HepG2 (cell line): ENCODE results near the gene DCP2. TPM values are rescaled to one million over a fixed set of nuclear protein-coding genes. Genes with fewer than 3 reads are reported as not detected.

Source experiments
- CBX5 ChIP-seq: sonication (generic); formaldehyde crosslinking; IDR thresholded peaks from 2 replicates; pipeline ENCODE4 v1.4.0; 2020; ENCODE audit warnings: missing genetic modification reagents, borderline replicate concordance
- EED ChIP-seq: sonication (generic); formaldehyde crosslinking; IDR thresholded peaks from 2 replicates; pipeline ENCODE4 v1.5.0; 2020; ENCODE audit warnings: mild to moderate bottlenecking, missing genetic modification reagents
- GATAD2A ChIP-seq: IDR thresholded peaks from 2 replicates; pipeline ENCODE4 v1.6.1; 2016
- HINFP ChIP-seq: sonication (generic); formaldehyde crosslinking; IDR thresholded peaks from 2 replicates; pipeline ENCODE4 v1.4.0; 2020; ENCODE audit warnings: low read depth, mild to moderate bottlenecking, missing genetic modification reagents
- HNF4A ChIP-seq: sonication (generic); formaldehyde crosslinking; IDR thresholded peaks from 2 replicates; pipeline ENCODE4 v1.4.0; 2020; ENCODE audit warnings: missing genetic modification reagents
- MED1 ChIP-seq: sonication (generic); formaldehyde crosslinking; IDR thresholded peaks from 2 replicates; pipeline ENCODE4 v1.4.0; 2020; ENCODE audit warnings: missing genetic modification reagents
- NFYC ChIP-seq: IDR thresholded peaks from 2 replicates; pipeline ENCODE4 v1.6.1; 2016; ENCODE audit warnings: missing genetic modification reagents, missing compliant biosample characterization
- NKX3-1 ChIP-seq: sonication (generic); formaldehyde crosslinking; IDR thresholded peaks from 2 replicates; pipeline ENCODE4 v1.5.0; 2020; ENCODE audit warnings: missing genetic modification reagents
- NR2F2 ChIP-seq: IDR thresholded peaks from 2 replicates; pipeline ENCODE4 v1.6.1; 2012; ENCODE audit warnings: low read depth, inconsistent platforms, borderline replicate concordance
- PBX2 ChIP-seq: IDR thresholded peaks from 2 replicates; pipeline ENCODE4 v1.6.1; 2016; ENCODE audit warnings: control low read depth
- PCBP2 ChIP-seq: fragments of 200-400 bp; formaldehyde crosslinking; optimal IDR thresholded peaks from 2 replicates; pipeline ENCODE3; 2018; ENCODE audit warnings: low read length, low read depth; ENCODE audit not compliant: poor library complexity, severe bottlenecking
- POLR2G ChIP-seq: fragments of 200-400 bp; formaldehyde crosslinking; IDR thresholded peaks from 2 replicates; pipeline ENCODE4 v1.6.1; 2018; ENCODE audit warnings: mild to moderate bottlenecking, low read depth, low read length, moderate library complexity
- RARA ChIP-seq: IDR thresholded peaks from 2 replicates; pipeline ENCODE4 v1.6.1; 2016; ENCODE audit warnings: missing genetic modification reagents, missing compliant biosample characterization
- RELA ChIP-seq: sonication (generic); formaldehyde crosslinking; IDR thresholded peaks from 2 replicates; pipeline ENCODE4 v1.4.0; 2020; ENCODE audit warnings: missing genetic modification reagents
- REXO4 ChIP-seq: sonication (generic); formaldehyde crosslinking; IDR thresholded peaks from 2 replicates; pipeline ENCODE4 v1.8.0; 2022; ENCODE audit warnings: missing genetic modification reagents, mild to moderate bottlenecking, borderline replicate concordance
- SP4 ChIP-seq: sonication (generic); formaldehyde crosslinking; IDR thresholded peaks from 2 replicates; pipeline ENCODE4 v1.8.1; 2023; ENCODE audit warnings: mild to moderate bottlenecking, missing genetic modification reagents
- SRY ChIP-seq: sonication (generic); formaldehyde crosslinking; IDR thresholded peaks from 2 replicates; pipeline ENCODE4 v1.8.0; 2022; ENCODE audit warnings: mild to moderate bottlenecking, missing genetic modification reagents
- SUZ12 ChIP-seq: fragments of 150-350 bp; IDR thresholded peaks from 2 replicates; pipeline ENCODE4 v1.6.1; 2014; ENCODE audit warnings: low read depth, low read length
- WIZ ChIP-seq: sonication (generic); formaldehyde crosslinking; IDR thresholded peaks from 2 replicates; pipeline ENCODE4 v1.5.1; 2020; ENCODE audit warnings: mild to moderate bottlenecking, missing genetic modification reagents
- YY1 ChIP-seq: IDR thresholded peaks from 2 replicates; pipeline ENCODE4 v1.6.1; 2011; ENCODE audit warnings: low read length, low read depth, moderate library complexity, mild to moderate bottlenecking; ENCODE audit not compliant: insufficient read depth, insufficient replicate concordance
- polyA plus RNA-seq, 8 experiments: library from polyadenylated mRNA; depleted of rRNA in 3 of 8; stranded (reverse) in 7 of 8; unstranded in 1 of 8; fragments of >200 nt; fragmentation: Illumina TruSeq in 4 of 8; extraction: Trizol in 4 of 8; gene quantifications; 2 replicates each; pipeline versions ENCODE4 v1.2.1 to v1.2.3, GENCODE V29; 2011 to 2016; ENCODE audit warnings: low read depth in 4 of 8, missing spikeins in 1 of 8, mixed read lengths in 1 of 8; ENCODE audit not compliant: insufficient read depth in 1 of 8
- total RNA-seq, 5 experiments: library from RNA; depleted of rRNA; stranded (reverse); fragments of >200 nt; fragmentation: Illumina TruSeq; extraction: Trizol; gene quantifications; 2 replicates each; pipeline ENCODE4 v1.2.3, GENCODE V29; 2016; ENCODE audit warnings: low read depth in 1 of 5
- TF ChIP-seq, protein P1 (sequence below): IDR thresholded peaks from 2 replicates; pipeline ENCODE4 v1.6.1; 2016; ENCODE audit warnings: mild to moderate bottlenecking, missing biosample characterization, missing genetic modification reagents
- TF ChIP-seq, protein P2 (sequence below): sonication (generic); formaldehyde crosslinking; conservative IDR thresholded peaks from 2 replicates; pipeline ENCODE4 v1.4.0; 2020; ENCODE audit warnings: mild to moderate bottlenecking, missing genetic modification reagents, moderate library complexity
- TF ChIP-seq, protein P3 (sequence below): sonication (generic); formaldehyde crosslinking; IDR thresholded peaks from 2 replicates; pipeline ENCODE4 v1.4.0; 2020; ENCODE audit warnings: mild to moderate bottlenecking, missing genetic modification reagents

DCP2 gene
- total and polyA plus RNA-seq, 2 of the 13 experiments (the other 11 are each of a cell fraction or from before 2014, with no cell fraction given): 16.2 to 63.4 TPM

- TF ChIP-seq, protein P1, sequence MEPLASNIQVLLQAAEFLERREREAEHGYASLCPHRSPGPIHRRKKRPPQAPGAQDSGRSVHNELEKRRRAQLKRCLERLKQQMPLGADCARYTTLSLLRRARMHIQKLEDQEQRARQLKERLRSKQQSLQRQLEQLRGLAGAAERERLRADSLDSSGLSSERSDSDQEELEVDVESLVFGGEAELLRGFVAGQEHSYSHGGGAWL (CRISPR knock-in tag): no peak
- TF ChIP-seq, protein P2, sequence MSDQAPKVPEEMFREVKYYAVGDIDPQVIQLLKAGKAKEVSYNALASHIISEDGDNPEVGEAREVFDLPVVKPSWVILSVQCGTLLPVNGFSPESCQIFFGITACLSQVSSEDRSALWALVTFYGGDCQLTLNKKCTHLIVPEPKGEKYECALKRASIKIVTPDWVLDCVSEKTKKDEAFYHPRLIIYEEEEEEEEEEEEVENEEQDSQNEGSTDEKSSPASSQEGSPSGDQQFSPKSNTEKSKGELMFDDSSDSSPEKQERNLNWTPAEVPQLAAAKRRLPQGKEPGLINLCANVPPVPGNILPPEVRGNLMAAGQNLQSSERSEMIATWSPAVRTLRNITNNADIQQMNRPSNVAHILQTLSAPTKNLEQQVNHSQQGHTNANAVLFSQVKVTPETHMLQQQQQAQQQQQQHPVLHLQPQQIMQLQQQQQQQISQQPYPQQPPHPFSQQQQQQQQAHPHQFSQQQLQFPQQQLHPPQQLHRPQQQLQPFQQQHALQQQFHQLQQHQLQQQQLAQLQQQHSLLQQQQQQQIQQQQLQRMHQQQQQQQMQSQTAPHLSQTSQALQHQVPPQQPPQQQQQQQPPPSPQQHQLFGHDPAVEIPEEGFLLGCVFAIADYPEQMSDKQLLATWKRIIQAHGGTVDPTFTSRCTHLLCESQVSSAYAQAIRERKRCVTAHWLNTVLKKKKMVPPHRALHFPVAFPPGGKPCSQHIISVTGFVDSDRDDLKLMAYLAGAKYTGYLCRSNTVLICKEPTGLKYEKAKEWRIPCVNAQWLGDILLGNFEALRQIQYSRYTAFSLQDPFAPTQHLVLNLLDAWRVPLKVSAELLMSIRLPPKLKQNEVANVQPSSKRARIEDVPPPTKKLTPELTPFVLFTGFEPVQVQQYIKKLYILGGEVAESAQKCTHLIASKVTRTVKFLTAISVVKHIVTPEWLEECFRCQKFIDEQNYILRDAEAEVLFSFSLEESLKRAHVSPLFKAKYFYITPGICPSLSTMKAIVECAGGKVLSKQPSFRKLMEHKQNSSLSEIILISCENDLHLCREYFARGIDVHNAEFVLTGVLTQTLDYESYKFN (CRISPR knock-in tag): peak; percentile 50
- TF ChIP-seq YY1 (no peak), NR2F2 (no peak), SUZ12 (no peak), HNF4A (peak; percentile 62), PBX2 (CRISPR knock-in tag) (no peak), SP4 (CRISPR knock-in tag) (no peak), MED1 (peak; percentile 34; the same call in 1 of the 2 replicates), CBX5 (CRISPR knock-in tag) (no peak), SRY (CRISPR knock-in tag) (no peak), POLR2G (no peak), EED (CRISPR knock-in tag) (no peak), HINFP (no peak), REXO4 (no peak), RELA (CRISPR knock-in tag) (no peak), WIZ (CRISPR knock-in tag) (no peak), NKX3-1 (CRISPR knock-in tag) (no peak), GATAD2A (CRISPR knock-in tag) (peak; percentile 54), NFYC (no peak), PCBP2 (no peak), RARA (CRISPR knock-in tag) (peak; percentile 66)
- TF ChIP-seq, protein P3, sequence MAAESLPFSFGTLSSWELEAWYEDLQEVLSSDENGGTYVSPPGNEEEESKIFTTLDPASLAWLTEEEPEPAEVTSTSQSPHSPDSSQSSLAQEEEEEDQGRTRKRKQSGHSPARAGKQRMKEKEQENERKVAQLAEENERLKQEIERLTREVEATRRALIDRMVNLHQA (CRISPR knock-in tag): no peak
These were observed 25.8 kb downstream of the DCP2 start (continued) for GRCh38 chr5:113002423-113002822.
